ENCODE data around the gene DLG5. TPM values are rescaled to one million over a fixed set of nuclear protein-coding genes. Genes with fewer than 3 reads are reported as not detected.

The DLG5 gene
- total and polyA plus RNA-seq, 7 donors, result 6.0 to 78.1 (median 41.0) TPM

GRCh38 chr10:77807706-77808105 lies 118.8 kb downstream of the DLG5 start:
- no peak overlapping the region for H3K27ac ChIP-seq
- no peak for TF ChIP-seq EP300 (IDR thresholded peaks at IDR 0.05)
- TF ChIP-seq, protein P1, sequence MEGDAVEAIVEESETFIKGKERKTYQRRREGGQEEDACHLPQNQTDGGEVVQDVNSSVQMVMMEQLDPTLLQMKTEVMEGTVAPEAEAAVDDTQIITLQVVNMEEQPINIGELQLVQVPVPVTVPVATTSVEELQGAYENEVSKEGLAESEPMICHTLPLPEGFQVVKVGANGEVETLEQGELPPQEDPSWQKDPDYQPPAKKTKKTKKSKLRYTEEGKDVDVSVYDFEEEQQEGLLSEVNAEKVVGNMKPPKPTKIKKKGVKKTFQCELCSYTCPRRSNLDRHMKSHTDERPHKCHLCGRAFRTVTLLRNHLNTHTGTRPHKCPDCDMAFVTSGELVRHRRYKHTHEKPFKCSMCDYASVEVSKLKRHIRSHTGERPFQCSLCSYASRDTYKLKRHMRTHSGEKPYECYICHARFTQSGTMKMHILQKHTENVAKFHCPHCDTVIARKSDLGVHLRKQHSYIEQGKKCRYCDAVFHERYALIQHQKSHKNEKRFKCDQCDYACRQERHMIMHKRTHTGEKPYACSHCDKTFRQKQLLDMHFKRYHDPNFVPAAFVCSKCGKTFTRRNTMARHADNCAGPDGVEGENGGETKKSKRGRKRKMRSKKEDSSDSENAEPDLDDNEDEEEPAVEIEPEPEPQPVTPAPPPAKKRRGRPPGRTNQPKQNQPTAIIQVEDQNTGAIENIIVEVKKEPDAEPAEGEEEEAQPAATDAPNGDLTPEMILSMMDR (IDR thresholded peaks at IDR 0.05), result no peak
- no peak overlapping the region for H3K4me3 ChIP-seq
- H3K9me3 ChIP-seq, result no peaks in the 10 kb centered on the region
- no peaks in the 10 kb centered on the region for H3K27me3 ChIP-seq
- WGBS, 2 donors, result 92 to 96% methylated on average over 9 of the region's 9 CpGs
- peaks cover 63 to 100% (median 82%) of the 10 kb centered on the region in 4 donors for H3K36me3 ChIP-seq
- no peaks in the 10 kb centered on the region for H3K4me1 ChIP-seq
- DNase-seq, result no peak
- intact Hi-C loops (cut with DNase I), result no loop called here

- TF ChIP-seq, protein P1 (IDR thresholded peaks at IDR 0.05), result no peak
- TF ChIP-seq POLR2A (IDR thresholded peaks at IDR 0.05) (no peak), POLR2AphosphoS5 (IDR thresholded peaks at IDR 0.05) (no peak), EP300 (IDR thresholded peaks at IDR 0.05) (no peak)
- 93 to 96% methylated on average over 19 of the region's 19 CpGs for WGBS, 2 donors
- H3K4me3 ChIP-seq, result no peak overlapping the region
- no peaks in the 10 kb centered on the region for H3K4me1 ChIP-seq
- no peak for DNase-seq
- no peaks in the 10 kb centered on the region for H3K9me3 ChIP-seq
- intact Hi-C loops (cut with DNase I), result no loop called here
- H3K27me3 ChIP-seq, result no peaks in the 10 kb centered on the region
- no peak overlapping the region for H3K27ac ChIP-seq
- H3K36me3 ChIP-seq, result peaks cover 62 to 100% (median 75%) of the 10 kb centered on the region in 4 donors
Observed at GRCh38 chr10:77806511-77807157, 119.9 kb downstream of the DLG5 start.

- Histone ChIP-seq H3K27ac (no peak overlapping the region), H3K4me3 (no peak overlapping the region), H3K36me3 (peaks cover 58 to 100% (median 67%) of the 10 kb centered on the region in 4 donors), H3K4me1 (no peaks in the 10 kb centered on the region), H3K27me3 (no peaks in the 10 kb centered on the region), H3K9me3 (no peaks in the 10 kb centered on the region)
- DNase-seq, result no peak
- intact Hi-C loops (cut with DNase I), result no loop called here
- TF ChIP-seq POLR2AphosphoS5 (IDR thresholded peaks at IDR 0.05) (no peak), EP300 (IDR thresholded peaks at IDR 0.05) (no peak), POLR2A (IDR thresholded peaks at IDR 0.05) (no peak)
- TF ChIP-seq, protein P1 (IDR thresholded peaks at IDR 0.05), result no peak
- WGBS, 2 donors, result 93 to 98% methylated on average over 14 of the region's 14 CpGs
Observed at GRCh38 chr10:77805676-77806075, 120.9 kb downstream of the DLG5 start.

DNA sequence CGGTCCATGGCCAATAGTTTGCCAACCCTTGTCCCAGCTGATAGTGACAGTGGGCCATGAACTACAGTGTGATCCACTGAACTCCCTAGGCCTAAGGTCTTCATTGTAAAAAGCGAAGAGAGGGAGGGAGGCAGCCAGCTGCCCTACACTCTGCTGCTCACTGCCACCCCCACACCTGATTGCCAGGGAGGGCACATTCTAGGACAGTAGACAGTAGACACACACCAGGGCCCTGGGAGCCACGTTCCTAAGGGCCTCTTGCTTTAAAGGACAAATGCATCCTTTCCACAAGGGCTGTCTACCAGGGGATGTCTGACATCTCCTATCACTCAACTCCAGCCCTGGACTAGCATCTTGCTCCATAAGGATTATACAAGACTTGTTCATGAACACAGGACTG lies 122.2 kb downstream of the DLG5 start:
- WGBS, 2 donors, result 87 to 91% methylated on average over 3 of the region's 3 CpGs

More for the DNA sequence above, 122.2 kb downstream of the DLG5 start:
- no peaks in the 10 kb centered on the region for H3K9me3 ChIP-seq
- H3K27me3 ChIP-seq, result no peaks in the 10 kb centered on the region
- H3K4me1 ChIP-seq, result no peaks in the 10 kb centered on the region
- TF ChIP-seq, protein P1 (IDR thresholded peaks at IDR 0.05), result no peak
- no peak for TF ChIP-seq POLR2AphosphoS5 (IDR thresholded peaks at IDR 0.05)
- intact Hi-C loops (cut with DNase I), result no loop called here
- DNase-seq, result no peak
- no peak overlapping the region for H3K4me3 ChIP-seq
- H3K27ac ChIP-seq, result no peak overlapping the region
- peaks cover 52 to 100% (median 59%) of the 10 kb centered on the region in 4 donors for H3K36me3 ChIP-seq
